ENCODE measurements around the gene RBM38. TPM values are rescaled to one million over a fixed set of nuclear protein-coding genes. Genes with fewer than 3 reads are reported as not detected.

RBM38 gene
- total and polyA plus RNA-seq, 9 of the 15 experiments (the other 6 are each of a cell fraction or from before 2014, with no cell fraction given), result 0.28 to 82.4 (median 33.2) TPM

- ChIA-PET POLR2A (interaction anchor here (0.6 to 3.2 kb wide), 5 partner anchors 10 to 98 kb away, joined by 3 to 20 read pairs (median 6); no protein-coding TSS in a partner anchor), CTCF (ENCODE audit: low intra/inter-chr PET ratio) (no interaction called here)
- DNase-seq (ENCODE audit: extremely low read depth in 1 of 4, low spot score in 3 of 4) (no peak), FAIRE-seq (no peak), ATAC-seq (no peak)
- Histone ChIP-seq H3K9me1 (ENCODE audit: control insufficient read depth, insufficient read depth, low read length) (no peaks in the 10 kb centered on the region), H3K36me3 (ENCODE audit: control insufficient read depth, insufficient read depth, low read length) (peaks cover 97% of the 10 kb centered on the region; the same call in 2 of the 3 replicates), H2AFZ (ENCODE audit: low read depth, low read length) (no peak overlapping the region), H3K27ac (ENCODE audit: extremely low read depth, low read depth, low read length) (no peak overlapping the region), H4K20me1 (replicated peaks; ENCODE audit: control insufficient read depth, insufficient read depth, low read length) (peaks cover 29% of the 10 kb centered on the region; the same call in 1 of the 2 replicates), H3K9ac (ENCODE audit: insufficient read depth in 1 of 2, low read depth in 2 of 2, low read length in 2 of 2) (peak overlapping the region in 1 of 2 experiments; percentile 55; a peak in 1 of 4 replicates), H3K27me3 (ENCODE audit: control insufficient read depth in 2 of 2, insufficient read depth in 2 of 2, low read length in 2 of 2) (no peaks in the 10 kb centered on the region), H3K9me3 (replicated peaks; ENCODE audit: control insufficient read depth, insufficient read depth, low read depth, low read length) (no peaks in the 10 kb centered on the region), H3K4me3 (no peak overlapping the region), H3K4me2 (ENCODE audit: insufficient read depth, low read length) (no peak overlapping the region), H3K4me1 (replicated peaks in 1 of 2; ENCODE audit: control insufficient read depth in 2 of 2, insufficient read depth in 2 of 2, low read length in 2 of 2) (peaks cover 0 to 48% of the 10 kb centered on the region in 2 experiments; a peak in 2 of 5 replicates), H3K79me2 (ENCODE audit: control insufficient read depth, insufficient read depth, low read length) (peaks cover 50% of the 10 kb centered on the region)
- intact Hi-C loops (cut with micrococcal nuclease) (no loop called here), in situ Hi-C loops (cut with MboI) (no loop called here)
- BruUV-seq (replicated peaks), result no TSS peak
- TF ChIP-seq PHF21A (IDR thresholded peaks at IDR 0.05; ENCODE audit: borderline replicate concordance, low read depth) (no peak), ZNF586 (CRISPR knock-in tag; conservative IDR thresholded peaks at IDR 0.05) (no peak), RBFOX2 (IDR thresholded peaks at IDR 0.05; ENCODE audit: low read depth, low read length) (peak; percentile 67), ERF (CRISPR knock-in tag; IDR thresholded peaks at IDR 0.05) (no peak), ATF7 (IDR thresholded peaks at IDR 0.05) (no peak), HNRNPK (IDR thresholded peaks at IDR 0.05; ENCODE audit: low read depth, low read length, poor library complexity, severe bottlenecking) (no peak), MCM5 (IDR thresholded peaks at IDR 0.05; ENCODE audit: low read depth) (no peak), POLR2G (IDR thresholded peaks at IDR 0.05; ENCODE audit: low read depth, low read length) (peak; percentile 42; the same call in 1 of the 2 replicates), GABPB1 (CRISPR knock-in tag; IDR thresholded peaks at IDR 0.05) (no peak)
- TF ChIP-seq, protein P1, sequence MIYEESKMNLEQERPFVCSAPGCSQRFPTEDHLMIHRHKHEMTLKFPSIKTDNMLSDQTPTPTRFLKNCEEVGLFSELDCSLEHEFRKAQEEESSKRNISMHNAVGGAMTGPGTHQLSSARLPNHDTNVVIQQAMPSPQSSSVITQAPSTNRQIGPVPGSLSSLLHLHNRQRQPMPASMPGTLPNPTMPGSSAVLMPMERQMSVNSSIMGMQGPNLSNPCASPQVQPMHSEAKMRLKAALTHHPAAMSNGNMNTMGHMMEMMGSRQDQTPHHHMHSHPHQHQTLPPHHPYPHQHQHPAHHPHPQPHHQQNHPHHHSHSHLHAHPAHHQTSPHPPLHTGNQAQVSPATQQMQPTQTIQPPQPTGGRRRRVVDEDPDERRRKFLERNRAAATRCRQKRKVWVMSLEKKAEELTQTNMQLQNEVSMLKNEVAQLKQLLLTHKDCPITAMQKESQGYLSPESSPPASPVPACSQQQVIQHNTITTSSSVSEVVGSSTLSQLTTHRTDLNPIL (CRISPR knock-in tag; IDR thresholded peaks at IDR 0.05), result no peak
- TF ChIP-seq, protein P2, sequence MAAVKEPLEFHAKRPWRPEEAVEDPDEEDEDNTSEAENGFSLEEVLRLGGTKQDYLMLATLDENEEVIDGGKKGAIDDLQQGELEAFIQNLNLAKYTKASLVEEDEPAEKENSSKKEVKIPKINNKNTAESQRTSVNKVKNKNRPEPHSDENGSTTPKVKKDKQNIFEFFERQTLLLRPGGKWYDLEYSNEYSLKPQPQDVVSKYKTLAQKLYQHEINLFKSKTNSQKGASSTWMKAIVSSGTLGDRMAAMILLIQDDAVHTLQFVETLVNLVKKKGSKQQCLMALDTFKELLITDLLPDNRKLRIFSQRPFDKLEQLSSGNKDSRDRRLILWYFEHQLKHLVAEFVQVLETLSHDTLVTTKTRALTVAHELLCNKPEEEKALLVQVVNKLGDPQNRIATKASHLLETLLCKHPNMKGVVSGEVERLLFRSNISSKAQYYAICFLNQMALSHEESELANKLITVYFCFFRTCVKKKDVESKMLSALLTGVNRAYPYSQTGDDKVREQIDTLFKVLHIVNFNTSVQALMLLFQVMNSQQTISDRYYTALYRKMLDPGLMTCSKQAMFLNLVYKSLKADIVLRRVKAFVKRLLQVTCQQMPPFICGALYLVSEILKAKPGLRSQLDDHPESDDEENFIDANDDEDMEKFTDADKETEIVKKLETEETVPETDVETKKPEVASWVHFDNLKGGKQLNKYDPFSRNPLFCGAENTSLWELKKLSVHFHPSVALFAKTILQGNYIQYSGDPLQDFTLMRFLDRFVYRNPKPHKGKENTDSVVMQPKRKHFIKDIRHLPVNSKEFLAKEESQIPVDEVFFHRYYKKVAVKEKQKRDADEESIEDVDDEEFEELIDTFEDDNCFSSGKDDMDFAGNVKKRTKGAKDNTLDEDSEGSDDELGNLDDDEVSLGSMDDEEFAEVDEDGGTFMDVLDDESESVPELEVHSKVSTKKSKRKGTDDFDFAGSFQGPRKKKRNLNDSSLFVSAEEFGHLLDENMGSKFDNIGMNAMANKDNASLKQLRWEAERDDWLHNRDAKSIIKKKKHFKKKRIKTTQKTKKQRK (IDR thresholded peaks at IDR 0.05; ENCODE audit: borderline replicate concordance, low read depth, low read length), result no peak
- 94% methylated on average over 24 of the region's 32 CpGs for whole genome bisulfite sequencing (ENCODE audit: insufficient coverage, low coverage, missing lambda C conversion rate)
These were observed 11.3 kb downstream of the RBM38 start for GRCh38 chr20:57402206-57403125.
